ENCODE measurements around the gene NR1D2.

The NR1D2 gene

DNA sequence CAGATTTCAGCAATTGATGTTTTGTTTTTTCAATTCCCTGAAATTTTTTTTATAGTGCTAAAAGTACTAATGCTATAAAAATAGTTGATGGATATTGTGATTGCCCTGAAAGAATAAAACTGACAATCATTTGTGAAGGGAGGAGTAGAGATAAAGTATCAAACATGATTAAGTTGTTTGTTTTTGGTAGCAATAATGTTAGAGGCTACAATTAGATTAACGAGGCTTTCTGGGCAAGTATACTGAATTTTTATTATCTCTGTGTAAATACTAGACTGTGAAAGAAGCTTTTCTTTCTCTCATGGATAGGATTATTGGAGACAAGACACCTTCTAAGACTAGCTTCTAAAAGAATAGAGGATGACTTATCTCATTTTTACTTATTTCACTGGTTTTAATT is 15.6 kb downstream of the NR1D2 start:
- TF ChIP-seq, protein P1, sequence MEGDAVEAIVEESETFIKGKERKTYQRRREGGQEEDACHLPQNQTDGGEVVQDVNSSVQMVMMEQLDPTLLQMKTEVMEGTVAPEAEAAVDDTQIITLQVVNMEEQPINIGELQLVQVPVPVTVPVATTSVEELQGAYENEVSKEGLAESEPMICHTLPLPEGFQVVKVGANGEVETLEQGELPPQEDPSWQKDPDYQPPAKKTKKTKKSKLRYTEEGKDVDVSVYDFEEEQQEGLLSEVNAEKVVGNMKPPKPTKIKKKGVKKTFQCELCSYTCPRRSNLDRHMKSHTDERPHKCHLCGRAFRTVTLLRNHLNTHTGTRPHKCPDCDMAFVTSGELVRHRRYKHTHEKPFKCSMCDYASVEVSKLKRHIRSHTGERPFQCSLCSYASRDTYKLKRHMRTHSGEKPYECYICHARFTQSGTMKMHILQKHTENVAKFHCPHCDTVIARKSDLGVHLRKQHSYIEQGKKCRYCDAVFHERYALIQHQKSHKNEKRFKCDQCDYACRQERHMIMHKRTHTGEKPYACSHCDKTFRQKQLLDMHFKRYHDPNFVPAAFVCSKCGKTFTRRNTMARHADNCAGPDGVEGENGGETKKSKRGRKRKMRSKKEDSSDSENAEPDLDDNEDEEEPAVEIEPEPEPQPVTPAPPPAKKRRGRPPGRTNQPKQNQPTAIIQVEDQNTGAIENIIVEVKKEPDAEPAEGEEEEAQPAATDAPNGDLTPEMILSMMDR (IDR thresholded peaks at IDR 0.05): no peak
- no peak overlapping the region for H3K27ac ChIP-seq
- peaks cover 0 to 74% (median 23%) of the 10 kb centered on the region in 4 donors for H3K4me1 ChIP-seq
- intact Hi-C loops (cut with DNase I; ENCODE audit: low total_unique reads): no loop called here
- H3K9me3 ChIP-seq: no peaks in the 10 kb centered on the region
- H3K27me3 ChIP-seq: no peaks in the 10 kb centered on the region
- no peak overlapping the region for H3K4me3 ChIP-seq
- peaks cover 21 to 43% (median 42%) of the 10 kb centered on the region in 3 donors for H3K36me3 ChIP-seq
- no peak for DNase-seq

DNA sequence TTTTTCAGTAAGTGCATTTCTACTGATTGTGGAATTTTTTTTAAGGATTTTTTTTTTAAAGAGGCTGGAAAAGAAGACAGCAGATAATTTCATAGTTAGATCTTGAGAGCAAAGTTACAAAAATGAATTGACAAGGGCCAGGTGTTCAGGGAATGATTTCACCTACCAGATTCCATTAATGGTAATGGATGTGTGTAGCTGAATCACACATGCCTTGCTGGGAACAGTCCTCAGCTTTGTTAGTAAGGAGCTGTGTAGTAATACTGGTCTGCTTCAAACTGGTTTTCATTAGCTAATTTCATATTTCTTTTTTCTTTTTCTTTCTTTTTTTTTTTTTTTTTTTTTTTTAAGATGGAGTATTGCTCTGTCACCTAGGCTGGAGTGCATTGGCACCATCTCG is 16.0 kb downstream of the NR1D2 start:
- TF ChIP-seq, protein P1 (IDR thresholded peaks at IDR 0.05): no peak
- H3K36me3 ChIP-seq: peaks cover 21 to 46% (median 43%) of the 10 kb centered on the region in 3 donors
- no peak overlapping the region for H3K27ac ChIP-seq
- intact Hi-C loops (cut with DNase I; ENCODE audit: low total_unique reads): no loop called here
- no peak for DNase-seq
- no peaks in the 10 kb centered on the region for H3K27me3 ChIP-seq
- no peak overlapping the region for H3K4me3 ChIP-seq
- H3K9me3 ChIP-seq: no peaks in the 10 kb centered on the region
- H3K4me1 ChIP-seq: peaks cover 0 to 74% (median 27%) of the 10 kb centered on the region in 4 donors

DNA sequence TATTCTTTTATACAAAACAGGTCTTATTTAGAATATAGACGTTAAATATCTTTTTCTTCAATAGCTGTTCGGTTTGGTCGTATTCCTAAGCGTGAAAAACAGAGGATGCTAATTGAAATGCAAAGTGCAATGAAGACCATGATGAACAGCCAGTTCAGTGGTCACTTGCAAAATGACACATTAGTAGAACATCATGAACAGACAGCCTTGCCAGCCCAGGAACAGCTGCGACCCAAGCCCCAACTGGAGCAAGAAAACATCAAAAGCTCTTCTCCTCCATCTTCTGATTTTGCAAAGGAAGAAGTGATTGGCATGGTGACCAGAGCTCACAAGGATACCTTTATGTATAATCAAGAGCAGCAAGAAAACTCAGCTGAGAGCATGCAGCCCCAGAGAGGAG is 16.8 kb downstream of the NR1D2 start:
- H3K4me1 ChIP-seq: peaks cover 0 to 74% (median 31%) of the 10 kb centered on the region in 4 donors
- H3K27ac ChIP-seq: no peak overlapping the region

DNA sequence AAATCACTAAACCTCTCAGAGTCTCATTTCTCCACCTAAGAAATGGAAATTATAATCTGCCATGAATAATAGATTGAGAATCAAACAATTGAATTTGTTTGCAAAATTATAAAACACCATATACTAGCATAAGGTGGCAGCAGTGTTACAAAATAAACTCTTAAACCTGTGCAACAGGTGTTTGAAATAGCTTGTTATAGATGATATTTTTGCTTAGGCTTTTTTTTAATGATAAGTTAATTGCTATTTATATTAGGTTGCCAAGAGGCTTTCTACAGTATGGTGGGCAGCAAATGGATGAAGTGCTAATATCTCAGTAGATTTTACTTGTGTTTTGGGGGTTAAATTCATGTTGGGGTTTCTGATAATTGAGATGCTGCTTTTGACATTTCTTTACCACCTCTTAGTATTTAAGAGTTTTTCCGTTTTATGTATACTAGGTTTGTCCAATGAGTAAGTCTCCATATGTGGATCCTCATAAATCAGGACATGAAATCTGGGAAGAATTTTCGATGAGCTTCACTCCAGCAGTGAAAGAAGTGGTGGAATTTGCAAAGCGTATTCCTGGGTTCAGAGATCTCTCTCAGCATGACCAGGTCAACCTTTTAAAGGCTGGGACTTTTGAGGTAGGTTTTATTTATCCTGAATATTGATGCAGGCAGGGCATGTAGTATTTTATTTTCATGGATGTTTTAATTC is 19.6 kb downstream of the NR1D2 start:
- Histone ChIP-seq H3K27me3 (no peaks in the 10 kb centered on the region), H3K4me1 (peaks cover 0 to 73% (median 27%) of the 10 kb centered on the region in 4 donors), H3K4me3 (no peak overlapping the region), H3K27ac (peak overlapping the region in 1 of 2 donors; percentile 13), H3K36me3 (peaks cover 24 to 64% (median 35%) of the 10 kb centered on the region in 3 donors), H3K9me3 (no peaks in the 10 kb centered on the region)
- intact Hi-C loops (cut with DNase I; ENCODE audit: low total_unique reads): no loop called here
- DNase-seq: no peak
- TF ChIP-seq, protein P1 (IDR thresholded peaks at IDR 0.05): no peak

More for the DNA sequence above, 16.8 kb downstream of the NR1D2 start:
- no peak for DNase-seq
- H3K36me3 ChIP-seq: peaks cover 21 to 53% (median 43%) of the 10 kb centered on the region in 3 donors
- intact Hi-C loops (cut with DNase I; ENCODE audit: low total_unique reads): no loop called here
- no peak overlapping the region for H3K4me3 ChIP-seq
- no peaks in the 10 kb centered on the region for H3K27me3 ChIP-seq
- TF ChIP-seq, protein P1 (IDR thresholded peaks at IDR 0.05): no peak
- no peaks in the 10 kb centered on the region for H3K9me3 ChIP-seq

DNA sequence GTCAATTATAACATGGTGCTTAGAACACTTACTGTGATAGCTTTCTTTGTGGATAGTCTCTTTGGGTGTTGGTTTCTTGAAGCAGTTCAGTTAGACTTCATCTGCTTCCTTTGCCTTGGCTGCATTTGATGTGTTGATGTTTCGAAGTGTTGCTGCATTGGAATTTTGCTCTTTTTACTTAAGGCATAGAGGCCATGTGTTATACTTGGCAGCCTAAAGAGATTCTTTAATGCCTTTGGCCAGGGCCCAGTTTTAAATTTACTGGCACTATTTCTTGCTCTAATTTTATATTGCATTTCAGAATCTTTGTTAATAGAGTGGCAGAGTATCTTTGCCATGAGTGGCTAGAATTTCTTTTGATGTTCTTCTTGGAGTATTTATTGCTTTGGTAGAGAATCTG is 21.2 kb downstream of the NR1D2 start:
- Histone ChIP-seq H3K4me3 (no peak overlapping the region), H3K4me1 (peaks cover 0 to 68% (median 25%) of the 10 kb centered on the region in 4 donors), H3K9me3 (no peaks in the 10 kb centered on the region), H3K27ac (peak overlapping the region in 1 of 2 donors; percentile 51), H3K36me3 (peaks cover 24 to 62% (median 26%) of the 10 kb centered on the region in 3 donors), H3K27me3 (no peaks in the 10 kb centered on the region)
- intact Hi-C loops (cut with DNase I; ENCODE audit: low total_unique reads): no loop called here
- no peak for DNase-seq
- TF ChIP-seq, protein P1 (IDR thresholded peaks at IDR 0.05): no peak

Measured in tibial artery (tissue), 4 donors.